TTC549 (cell line): ENCODE results near the gene PRR36.
"Not testable (repeated sequence)": the region's sequence is repeated elsewhere in the genome, so short reads cannot be mapped to it uniquely, and the experiment has no call there.

Source experiments
- FAIRE-seq: peaks from 2 replicates; lab custom pipeline; 2012; peaks lifted over from hg19 to GRCh38; lab: Jason Lieb, UNC

The PRR36 gene

DNA sequence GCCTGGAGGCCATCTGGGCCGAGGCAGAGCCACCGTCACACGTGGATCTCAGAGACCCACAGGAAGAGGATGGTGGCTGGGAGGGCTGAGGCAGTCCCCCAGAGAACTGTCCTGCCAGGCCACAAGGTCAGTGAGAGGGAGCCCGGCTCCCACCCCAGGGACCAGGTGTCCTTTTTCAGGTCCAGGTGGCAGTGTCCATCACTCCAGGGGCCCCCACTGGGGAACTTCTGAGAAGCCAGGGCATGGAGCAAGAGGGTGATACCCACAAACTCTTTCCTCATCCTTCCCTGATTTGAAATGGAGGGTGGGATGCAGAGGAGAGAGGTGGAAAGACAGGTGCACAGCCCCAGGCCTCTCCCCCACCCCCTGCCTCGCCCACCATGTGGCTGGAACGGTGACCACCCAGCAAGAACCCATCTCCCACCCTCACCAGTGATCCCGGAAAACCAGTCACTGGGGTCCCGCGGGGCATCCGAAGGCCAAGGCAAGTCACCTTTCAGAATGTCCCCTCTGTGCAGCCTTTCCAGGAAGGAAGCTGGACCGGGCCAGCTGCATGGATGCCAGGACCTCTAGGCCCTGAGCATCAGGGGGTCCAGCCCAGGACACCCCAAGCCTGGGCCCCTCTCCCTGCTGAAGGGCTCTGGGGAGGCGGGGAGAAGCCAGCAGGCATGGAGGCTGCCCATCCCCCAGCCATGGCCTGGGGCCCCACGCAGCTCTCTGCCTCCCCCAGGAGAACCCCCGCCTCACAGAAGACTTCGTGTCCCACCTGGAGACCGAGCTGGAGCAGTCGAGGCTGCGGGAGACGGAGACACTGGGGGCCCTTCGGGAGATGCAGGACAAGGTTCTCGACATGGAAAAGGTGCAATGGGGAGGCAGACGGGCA, 14.1 kb downstream of the PRR36 start:
- no peak for FAIRE-seq

DNA sequence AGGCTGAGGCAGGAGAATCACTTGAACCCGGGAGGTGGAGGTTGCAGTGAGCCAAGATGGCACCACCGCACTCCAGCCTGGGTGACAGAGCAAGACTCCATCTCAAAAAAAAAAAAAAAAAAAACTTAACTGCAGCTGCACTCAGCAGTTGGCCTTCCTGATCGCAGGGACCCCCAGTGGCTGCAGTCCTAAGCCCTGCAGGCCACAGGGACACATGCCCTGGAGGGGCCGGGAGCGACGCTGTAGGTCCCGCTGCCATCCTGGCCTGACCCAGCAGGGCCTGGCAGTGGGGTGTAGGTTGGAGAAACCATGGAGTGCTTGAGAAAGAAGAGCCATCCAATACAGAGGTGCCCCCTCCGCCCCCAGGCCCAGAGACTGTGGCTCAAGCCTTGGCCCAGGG, 15.1 kb downstream of the PRR36 start:
- not testable (repeated sequence) for FAIRE-seq

DNA sequence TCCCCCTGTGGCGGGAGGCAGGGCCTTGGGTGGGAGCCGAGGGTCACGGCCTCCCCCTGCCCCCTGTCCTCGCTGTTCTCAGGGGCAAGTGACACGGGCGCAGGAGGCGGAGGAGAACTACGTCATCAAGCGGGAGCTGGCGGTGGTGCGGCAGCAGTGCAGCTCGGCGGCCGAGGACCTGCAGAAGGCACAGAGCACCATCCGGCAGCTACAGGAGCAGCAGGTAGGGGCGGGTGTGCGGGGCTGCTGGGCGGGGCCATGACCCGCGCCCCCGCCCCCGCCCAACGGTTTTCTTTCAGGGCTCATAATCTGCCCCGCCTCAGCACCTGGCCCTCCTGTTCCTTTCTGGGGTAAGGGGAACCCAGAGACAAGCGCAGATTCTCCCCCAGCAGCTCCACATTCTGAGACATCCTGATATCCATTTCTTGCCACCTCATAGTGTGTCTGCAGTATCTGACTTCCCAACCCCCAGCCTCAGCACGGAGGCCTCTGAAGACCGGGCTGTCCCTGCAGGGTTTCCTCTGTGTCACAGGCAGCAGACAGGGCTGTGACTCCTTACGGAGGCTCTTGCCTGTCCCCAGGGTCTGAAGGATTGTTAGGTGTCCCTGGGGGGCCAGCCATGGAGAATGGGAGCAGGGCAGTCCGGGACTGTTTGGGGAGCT, 15.9 kb downstream of the PRR36 start:
- FAIRE-seq: no peak

DNA sequence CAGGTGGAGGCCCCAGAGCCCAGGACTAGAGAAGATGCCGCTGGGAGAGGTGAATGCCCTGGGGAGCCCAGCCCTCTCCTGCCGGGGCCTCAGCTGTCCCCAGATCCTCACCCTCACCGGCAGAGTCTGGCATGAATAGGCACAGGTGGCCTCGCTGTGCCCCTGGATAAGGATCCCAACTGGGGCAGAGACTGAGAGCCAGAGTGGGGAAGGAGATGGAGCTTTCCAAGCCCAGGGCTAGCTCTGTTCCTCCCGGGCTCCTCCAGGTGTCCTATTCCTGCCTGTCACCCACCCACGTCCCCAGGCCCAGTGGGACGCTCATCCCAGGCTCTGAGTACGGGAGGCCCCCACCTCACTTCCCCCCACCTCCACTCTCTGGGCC, 16.5 kb downstream of the PRR36 start:
- no peak for FAIRE-seq

DNA sequence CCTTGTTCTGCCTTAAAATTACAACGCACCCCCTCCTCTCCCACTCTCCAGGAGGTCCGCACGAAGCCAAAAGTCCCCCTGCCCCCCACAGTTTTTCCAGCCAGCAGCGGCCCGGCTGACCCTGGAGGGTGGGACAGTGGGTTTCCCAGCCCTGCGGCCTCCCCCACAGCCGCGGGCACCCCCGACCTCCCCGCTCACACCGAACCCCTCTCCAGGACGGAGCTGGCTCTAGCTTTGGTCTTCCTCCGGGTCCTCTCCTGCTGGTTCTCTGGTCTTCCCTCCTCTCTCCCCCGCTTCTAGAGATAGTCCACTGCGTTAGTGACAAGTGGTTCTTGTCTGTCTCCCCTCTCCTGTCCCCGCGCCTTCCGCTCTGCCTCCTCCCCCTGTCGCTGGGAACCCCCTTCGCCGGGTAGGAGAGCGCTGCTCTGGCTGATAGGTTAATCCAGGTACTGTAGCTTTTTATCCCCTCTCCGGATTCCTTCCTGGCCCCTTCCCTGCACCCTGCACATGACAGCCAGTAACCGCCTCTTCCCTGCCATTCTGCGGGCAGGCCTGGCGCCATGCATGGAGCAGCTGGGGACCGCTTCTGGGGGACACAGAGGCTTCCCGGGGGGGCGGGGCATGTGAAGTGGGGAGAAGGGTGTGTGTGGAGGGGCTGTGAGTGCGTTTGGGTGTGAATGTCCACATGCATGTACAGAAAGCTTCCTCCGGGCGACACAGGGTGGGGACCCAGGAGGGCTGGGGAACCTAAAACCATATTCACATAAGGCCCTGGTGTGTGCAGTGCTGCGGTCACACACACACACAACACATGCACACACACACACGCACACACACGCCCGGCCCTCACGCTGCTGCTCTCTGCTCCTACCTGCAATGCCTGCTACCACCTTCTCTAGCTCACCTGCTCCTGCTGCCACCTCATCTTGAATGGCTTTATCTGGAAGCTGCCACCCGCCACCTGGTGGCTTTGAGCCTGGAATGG, 17.2 kb downstream of the PRR36 start:
- no peak for FAIRE-seq

DNA sequence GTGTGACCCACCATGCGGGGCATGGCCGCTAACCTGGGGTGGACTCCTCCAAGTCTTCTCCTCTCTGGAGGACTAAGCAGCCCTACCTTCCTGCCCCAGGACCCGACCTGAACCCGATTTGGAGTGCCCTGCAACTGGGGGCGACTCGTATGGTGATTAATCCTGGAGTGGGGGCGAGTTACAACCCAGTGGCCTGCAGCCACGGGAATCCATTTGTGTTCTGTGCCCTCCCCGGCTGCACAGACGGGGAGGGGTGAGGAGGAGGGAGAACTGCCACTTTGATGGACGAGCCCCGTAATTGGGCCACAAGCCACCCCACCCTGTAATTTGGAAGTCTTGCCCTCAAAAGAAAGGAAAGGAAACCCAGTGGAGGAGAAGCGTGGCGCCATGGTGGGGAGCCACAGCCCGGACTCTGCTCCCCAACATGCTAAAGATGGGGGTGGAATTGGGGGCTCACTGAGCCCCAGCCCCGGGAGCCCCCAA, 18.0 kb downstream of the PRR36 start:
- FAIRE-seq: no peak

DNA sequence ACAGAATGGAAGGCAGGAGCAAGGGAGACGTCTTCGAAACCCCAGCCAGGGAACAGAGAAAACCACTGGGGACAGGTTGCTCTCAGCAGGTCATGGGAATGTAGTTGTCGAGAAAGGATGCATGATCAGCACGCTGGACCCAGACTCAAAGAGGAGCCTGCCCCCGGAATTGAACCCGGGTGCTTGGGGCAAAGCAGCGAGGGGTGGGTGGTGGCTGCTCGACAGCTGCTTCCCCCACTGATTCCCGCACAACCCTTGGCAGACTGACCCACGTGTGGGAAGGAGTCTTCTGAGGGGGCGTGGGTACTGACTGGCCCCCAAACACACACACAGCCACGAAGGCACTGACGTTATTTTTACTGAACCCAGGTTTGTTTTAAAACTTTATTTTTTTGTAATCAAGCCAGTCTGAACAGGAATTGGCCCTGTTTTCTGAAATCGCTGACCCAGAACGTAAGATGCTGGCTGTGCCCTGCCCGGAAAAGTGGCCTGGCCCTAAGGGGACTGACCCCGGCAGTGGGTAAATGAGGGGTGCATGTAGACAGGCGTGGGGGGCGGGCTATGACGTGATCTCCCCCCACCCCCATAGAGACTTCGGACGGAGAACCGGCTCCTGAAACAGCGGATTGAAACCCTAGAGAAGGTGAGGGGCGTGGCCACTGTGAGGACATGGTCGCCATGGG, 18.6 kb downstream of the PRR36 start:
- FAIRE-seq: no peak

DNA sequence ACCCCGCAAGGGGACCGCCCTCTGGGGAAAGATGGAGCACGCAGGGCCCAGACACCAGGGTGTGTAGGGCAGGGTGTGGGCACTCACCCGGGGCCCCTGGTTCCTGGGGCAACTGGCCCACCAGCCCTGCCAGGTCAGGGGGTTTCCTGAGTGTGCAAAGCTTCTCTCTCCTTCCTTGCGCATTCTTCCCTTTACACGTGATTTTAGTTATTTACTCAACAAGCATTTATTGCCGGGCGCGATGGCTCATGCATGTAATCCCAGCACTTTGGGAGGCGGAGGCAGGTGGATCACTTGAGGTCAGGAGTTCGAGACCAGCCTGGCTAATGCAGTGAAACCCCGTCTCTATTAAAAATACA, 20.4 kb downstream of the PRR36 start:
- no peak for FAIRE-seq

DNA sequence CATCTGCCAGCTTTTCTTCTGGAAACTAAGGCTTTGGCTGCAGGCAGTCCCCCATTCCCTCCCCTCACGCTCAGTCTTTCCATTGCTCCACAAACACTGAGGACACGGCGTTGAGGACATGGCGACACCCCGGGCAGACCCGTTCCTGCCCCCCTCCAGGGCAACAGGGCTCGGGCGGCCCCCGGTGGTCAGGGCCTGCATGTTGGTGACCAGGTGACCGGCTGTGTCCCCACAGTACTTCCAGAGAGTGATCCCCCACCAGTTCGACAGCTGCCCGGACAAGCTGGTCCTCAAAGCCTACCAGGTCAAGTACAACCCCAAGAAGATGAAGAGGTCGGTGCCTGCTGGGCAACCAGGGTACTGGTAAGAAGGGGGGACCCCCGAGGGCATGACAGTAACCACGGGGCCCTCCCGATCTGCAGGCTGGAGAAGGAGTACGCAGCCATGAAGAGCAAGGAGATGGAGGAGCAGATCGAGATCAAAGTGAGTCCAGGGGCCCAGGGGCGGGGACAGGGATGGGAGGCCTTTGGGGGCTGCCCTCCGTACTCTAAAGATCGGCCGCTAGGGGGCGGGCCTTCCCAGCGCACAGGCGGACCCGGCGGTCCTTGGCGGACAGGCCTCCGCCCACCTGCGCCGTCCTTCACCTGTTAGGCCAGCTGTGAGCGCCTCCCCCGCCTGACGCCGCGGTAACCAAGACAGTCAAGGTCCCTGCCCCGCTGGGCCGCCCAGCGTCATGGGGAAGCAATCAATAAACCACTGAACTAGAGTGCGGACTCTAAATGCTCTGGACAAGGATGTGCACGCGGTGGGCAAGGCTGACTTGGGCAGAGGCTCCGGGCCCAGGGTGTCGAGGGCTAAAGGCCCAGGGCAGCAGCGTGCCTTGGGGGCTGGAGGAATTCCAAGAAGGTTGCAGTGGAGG, 21.1 kb downstream of the PRR36 start:
- no peak for FAIRE-seq

DNA sequence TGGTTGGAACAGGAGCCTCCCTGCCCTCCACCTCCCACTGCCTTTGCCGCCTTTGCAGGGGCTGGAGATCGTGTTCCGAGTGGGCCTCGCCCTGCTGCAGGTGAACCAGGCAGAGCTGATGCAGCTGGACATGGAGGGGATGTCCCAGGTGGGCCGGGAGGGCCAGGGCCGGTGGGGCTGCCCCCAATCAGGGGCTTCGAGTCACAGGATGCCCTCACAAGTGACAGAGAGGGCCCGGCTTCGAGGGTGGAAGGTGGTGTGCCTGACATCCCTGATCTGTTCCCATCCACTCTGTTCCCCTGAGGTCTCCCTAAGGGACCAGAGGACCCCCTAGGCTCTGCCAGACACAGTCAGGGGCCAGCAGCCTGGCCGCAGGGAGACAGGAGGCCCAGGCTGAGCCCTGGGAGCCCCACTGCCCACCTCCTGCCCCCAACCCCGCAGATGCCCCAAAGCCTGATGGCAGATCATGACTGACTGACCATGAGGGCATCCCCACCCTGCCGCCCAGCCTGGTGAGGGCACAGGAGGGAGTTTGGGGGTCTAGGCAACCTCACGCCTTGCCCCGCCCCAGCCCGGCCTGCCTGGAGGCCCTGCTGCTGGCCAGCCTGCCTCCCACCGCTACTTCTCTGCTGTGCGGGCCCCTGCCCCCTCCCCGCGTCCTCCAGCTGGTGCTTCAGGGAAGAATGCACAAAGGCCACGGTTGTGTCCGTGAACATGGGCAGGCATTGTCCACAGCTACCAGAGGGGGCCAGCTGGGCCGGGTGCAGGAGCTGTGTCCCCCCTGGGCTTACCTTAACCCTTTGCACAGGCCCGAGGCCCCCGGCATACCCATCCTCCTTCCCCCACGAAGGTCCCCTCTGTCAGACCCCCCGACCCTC, 22.3 kb downstream of the PRR36 start:
- no peak for FAIRE-seq

DNA sequence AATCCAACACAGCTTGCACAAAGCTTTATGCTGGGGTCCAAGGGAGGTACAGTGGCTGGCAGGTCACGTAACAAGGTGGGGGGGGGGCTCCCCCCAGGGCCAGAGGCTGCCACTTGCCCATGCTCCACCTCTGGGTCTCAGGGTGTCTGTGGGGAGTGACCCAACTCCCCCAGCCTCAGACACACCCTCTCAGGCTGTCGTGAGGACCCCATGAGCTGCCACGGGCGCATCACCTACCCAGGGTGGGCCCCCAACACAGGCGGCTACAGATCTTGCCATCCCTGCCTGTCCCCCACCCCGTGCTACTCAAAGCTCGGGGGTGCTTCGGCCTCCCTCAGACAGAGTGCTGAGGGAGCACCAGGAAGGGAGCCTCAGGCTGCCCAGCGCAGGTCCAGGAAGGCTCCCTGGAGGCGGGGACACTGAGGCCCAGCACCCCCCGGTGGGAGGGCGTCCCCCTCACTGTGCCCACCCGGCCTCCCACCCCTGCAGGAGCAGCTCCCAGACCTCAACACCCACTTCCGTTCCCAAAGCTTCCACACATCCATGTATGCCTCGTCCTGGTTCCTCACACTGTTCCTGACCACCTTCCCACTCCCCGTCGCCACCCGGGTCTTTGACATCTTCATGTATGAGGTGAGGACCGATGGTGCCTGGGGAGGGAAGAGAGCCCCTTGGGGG, 23.1 kb downstream of the PRR36 start:
- FAIRE-seq: no peak

DNA sequence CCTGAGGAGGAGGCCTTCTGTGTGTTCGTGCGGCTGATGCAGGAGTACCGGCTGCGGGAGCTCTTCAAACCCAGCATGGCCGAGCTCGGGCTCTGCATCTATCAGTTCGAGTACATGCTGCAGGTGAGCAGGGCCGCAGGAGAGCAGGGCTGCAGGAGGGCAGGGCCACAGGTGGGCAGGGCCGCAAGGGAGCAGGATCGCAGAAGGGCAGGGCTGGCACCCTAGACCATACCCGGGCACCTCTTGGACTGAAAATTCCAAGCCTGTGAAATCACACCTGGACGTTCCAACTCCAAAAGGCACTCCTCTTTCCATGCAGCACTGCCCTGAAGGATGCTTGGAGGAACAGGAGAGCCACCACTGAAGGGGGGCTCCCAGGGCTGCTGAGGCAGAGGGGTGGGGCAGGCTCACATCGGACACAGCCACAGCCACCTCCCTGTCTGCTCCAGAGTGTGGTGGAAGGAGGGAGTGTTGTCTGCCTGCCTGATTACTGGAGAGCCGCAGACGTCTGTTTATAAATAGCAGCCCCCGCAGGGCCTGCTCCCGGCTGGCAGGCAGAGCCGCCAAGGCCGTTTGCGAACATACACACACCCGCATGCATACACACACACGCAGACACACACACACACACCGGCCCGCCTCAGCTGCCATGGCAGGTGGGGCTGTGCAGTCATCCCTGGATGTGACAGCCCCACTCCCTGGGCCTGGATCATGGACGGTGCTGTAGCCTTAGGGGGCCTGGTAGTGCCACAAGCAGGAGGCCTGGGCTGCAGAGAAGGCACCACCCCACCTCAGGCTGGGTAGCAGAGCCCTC, 24.0 kb downstream of the PRR36 start:
- FAIRE-seq: no peak

DNA sequence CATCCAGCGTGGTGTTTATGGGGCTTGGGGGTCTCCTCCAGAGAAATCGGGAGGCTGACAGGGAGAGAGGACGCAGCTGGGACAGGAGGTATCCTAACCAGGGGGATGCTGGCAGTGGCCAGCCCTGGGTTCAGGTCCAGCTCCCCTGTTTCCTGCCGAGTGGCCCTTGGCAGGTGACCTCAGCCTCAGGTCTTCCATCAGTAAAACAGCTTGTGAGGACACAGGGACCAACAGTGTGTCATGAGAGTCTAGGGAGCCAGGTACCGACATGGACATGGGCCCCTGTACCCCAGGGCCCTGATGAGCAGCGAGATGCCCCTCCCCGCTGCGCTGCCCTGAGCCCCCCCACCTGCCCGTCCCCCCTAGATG, 24.6 kb downstream of the PRR36 start:
- FAIRE-seq: no peak

DNA sequence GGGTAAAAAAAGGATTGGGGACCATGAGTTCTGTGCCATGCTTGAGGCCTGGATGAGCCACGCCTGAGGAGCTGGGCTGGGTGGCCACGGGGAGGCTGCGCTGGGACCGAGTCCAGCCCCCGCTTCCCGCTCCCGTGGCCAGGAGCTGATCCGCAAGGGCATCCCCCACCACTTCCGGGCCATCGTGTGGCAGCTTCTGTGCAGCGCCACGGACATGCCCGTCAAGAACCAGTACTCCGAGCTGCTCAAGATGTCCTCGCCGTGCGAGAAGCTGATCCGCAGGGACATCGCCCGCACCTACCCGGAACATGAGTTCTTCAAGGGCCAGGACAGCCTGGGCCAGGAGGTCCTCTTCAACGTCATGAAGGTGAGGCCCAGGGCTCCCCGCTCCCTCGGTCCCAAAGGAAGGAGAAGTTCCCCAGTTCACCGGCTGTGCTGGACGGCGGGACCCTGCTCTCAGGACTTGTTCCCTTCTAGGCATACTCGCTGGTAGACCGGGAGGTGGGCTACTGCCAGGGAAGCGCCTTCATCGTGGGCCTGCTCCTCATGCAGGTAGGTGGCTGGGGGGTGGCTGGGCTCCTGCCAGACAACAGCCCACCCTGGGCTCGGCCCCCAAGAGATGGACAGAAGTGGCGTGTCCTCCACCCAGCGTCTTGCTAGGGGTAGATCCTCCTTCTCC, 25.3 kb downstream of the PRR36 start:
- FAIRE-seq: no peak

DNA sequence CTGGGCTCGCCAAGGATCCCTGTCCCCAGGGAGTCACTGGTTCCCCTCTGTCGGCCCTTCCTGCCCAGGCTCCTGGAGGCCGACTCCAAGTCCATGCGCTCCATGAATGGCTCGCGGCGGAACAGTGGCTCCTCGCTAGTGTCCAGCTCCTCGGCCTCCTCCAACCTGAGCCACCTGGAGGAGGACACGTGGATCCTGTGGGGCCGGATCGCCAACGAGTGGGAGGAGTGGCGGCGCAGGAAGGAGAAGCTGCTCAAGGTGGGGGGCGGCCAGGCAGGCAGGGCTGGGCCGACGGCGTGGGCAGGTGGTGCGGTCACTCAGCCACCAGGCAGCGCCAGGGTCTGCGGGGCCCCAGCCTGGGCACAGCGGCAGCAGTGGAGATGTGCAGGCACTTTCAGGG, 26.5 kb downstream of the PRR36 start:
- no peak for FAIRE-seq

DNA sequence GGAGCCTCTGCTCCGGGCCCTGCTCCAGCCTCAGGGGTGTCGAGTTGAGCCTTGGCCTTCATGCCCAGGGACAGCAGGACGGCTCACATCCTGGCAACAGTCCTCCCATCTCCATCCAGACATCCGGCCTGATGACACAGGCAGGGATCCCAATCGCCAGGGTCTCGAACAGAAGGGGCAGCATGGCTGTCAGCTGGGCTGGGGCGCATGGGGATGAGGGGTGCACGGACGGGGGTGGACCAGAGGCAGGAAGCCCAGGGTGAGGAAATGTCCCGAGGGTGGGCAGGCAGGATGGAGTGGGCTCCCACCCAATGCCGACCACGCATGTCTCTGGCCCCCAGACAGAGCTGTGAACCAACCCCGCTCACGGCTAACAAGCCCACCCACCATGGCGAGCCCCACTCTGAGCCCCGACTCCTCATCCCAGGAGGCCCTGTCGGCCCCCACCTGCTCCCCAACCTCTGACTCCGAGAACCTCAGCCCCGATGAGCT, 28.0 kb downstream of the PRR36 start:
- FAIRE-seq: no peak

DNA sequence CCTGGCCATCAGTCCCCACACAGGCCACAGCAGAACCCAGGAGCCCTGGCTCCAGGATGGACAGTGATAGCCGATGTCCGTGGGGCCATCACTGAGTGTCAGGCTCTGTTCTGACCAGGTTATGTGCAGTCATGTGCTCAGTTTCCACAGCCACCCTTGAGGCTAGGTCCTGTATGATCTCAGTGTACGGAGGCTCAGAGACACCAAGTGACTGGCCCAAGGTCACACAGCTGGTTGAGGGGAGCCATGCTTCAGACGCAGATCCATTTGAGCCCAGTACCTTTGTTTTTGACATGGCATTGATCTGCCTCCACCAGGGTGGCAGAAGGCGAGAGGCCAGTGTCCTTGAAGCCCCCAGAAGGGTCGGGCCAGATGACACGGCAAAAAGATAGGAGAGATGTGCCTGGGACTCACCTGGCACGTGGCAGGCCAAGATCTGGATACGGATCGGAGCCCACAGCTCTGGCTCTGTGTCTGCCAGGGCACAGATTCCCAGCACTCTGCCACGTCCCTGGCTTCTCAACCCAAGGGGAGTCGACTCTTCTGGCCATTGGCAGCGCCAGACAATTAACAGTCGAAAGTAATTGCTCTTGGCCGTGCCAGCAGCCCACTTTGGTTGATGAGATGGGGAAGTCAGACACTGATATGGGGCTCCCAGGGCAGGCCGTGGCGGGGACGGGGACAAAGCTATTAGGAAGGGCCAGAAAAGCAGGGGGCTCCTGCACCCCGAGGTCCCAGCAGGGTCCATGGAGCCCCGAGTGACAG, 28.6 kb downstream of the PRR36 start:
- FAIRE-seq: no peak
